Bronchus fibroblast of lung (primary cell): ENCODE measurements around the gene GAREM2. TPM values are rescaled to one million over a fixed set of nuclear protein-coding genes. Genes with fewer than 3 reads are reported as not detected.

ENCODE experiments used
- total RNA-seq: library from RNA; depleted of rRNA; stranded (reverse); fragments of >200 nt; gene quantifications from 2 replicates; pipeline ENCODE4 v1.2.3, GENCODE V29; 2015

The GAREM2 gene
- 0.34 and 0.45 TPM in 2 replicates for total RNA-seq

DNA sequence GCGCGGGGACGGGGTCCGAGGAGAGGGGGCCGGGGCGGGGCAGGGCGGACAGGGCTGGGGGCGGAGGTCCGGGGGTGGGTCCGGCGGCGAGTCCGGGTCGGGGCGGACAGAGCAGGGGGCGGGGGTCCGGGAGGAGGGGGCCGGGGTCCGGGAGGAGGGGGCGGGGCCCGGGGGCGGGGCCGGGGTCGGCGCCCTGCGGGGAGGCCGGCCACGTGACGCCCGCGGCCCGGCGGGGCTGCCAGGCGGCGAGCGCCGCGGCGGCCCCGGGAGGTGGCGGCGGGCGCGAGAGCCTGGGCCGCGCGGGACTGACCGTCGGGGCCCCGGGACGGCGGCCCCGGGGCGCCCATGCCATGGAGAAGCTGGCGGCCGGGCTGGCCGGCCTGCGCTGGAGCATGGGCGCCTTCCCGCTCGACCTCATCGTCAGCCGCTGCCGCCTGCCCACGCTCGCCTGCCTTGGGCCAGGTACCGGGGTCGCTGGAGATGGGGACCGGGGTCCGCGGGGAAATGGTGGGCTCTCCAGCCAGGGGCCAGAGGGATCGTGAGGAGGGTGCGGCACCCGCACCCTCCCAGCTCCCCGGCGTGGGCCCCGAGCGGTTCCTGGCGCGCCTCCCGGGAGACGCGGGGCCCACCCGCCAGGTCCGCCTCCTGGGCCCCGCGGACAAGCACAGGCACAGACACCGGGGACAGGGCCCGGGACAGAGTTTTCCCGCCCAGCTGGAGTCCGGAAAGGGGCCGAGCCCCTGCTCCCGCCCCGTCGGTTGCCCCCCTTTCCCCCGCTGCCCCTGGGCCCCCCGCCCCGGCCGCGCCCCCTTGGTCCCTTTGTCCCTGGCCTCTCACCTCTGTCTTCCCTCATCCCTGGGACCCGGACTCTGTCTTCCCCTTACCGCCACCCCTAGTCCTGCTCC is at the start of gene GAREM2:
TSS of gene GAREM2 (plus strand) at position 218 of the 905 bp plus-strand sequence. CDS start at position 351, 133 bp downstream.

Other genes with a start within 250 kb of the GAREM2 start
- gene KIF3C, start 190.6 kb upstream of the GAREM2 start, total RNA-seq: 14.1 and 14.3 TPM in 2 replicates
- 74.2 and 90.1 TPM in 2 replicates for gene RAB10, start 139.0 kb upstream of the GAREM2 start, total RNA-seq
- gene HADHA, start 71.5 kb downstream of the GAREM2 start, total RNA-seq: 120 and 125 TPM in 2 replicates
- gene HADHB, start 71.9 kb downstream of the GAREM2 start, total RNA-seq: 66.9 and 67.4 TPM in 2 replicates
- gene SELENOI, start 173.1 kb downstream of the GAREM2 start, total RNA-seq: 10.3 and 12.3 TPM in 2 replicates
- under 0.01 TPM in 1 of 2 replicates, not detected in the other for gene ADGRF3, start 173.7 kb downstream of the GAREM2 start, total RNA-seq
- gene DRC1, start 228.8 kb downstream of the GAREM2 start, total RNA-seq: not detected in 2 replicates